Measurements from ENCODE around the gene FCF1. TPM values are rescaled to one million over a fixed set of nuclear protein-coding genes. Genes with fewer than 3 reads are reported as not detected.
A peak's percentile ranks its signal among the peaks of the same experiment; 100 is the strongest.

The FCF1 gene
- total and polyA plus RNA-seq, 9 of the 15 experiments (the other 6 are each of a cell fraction or from before 2014, with no cell fraction given) = 6.8 to 91.9 (median 40.0) TPM

- TF ChIP-seq ZEB2 (IDR thresholded peaks at IDR 0.05) = no peak
These were observed 48.2 kb upstream of the FCF1 start (continued) for GRCh38 chr14:74664717-74665116.

GRCh38 chr14:74667758-74668157 lies 45.2 kb upstream of the FCF1 start:
- in situ Hi-C loops (cut with MboI) = no loop called here
- TF ChIP-seq ZNF449 (CRISPR knock-in tag; IDR thresholded peaks at IDR 0.05) (no peak), MXI1 (IDR thresholded peaks at IDR 0.05; ENCODE audit: low read depth, low read length) (no peak), NCOA1 (IDR thresholded peaks at IDR 0.05; ENCODE audit: low read depth) (no peak), ZNF384 (IDR thresholded peaks at IDR 0.05; ENCODE audit: low read depth, low read length) (no peak), XRCC4 (IDR thresholded peaks at IDR 0.05; ENCODE audit: extremely low read depth, insufficient read depth, insufficient read length) (no peak), HMGXB4 (CRISPR knock-in tag; IDR thresholded peaks at IDR 0.05) (no peak), ATF3 (IDR thresholded peaks at IDR 0.05) (peak; percentile 62), ATF3 (CRISPR knock-in tag; conservative IDR thresholded peaks at IDR 0.05) (no peak), ZNF3 (CRISPR knock-in tag; IDR thresholded peaks at IDR 0.05) (no peak), ZNF551 (CRISPR knock-in tag; IDR thresholded peaks at IDR 0.05) (no peak), TSC22D4 (tag; IDR thresholded peaks at IDR 0.05) (no peak), TAF15 (IDR thresholded peaks at IDR 0.05; ENCODE audit: low read depth, low read length) (no peak), ZNF146 (CRISPR knock-in tag; IDR thresholded peaks at IDR 0.05; ENCODE audit: unreplicated experiment) (no peak), ZNF583 (CRISPR knock-in tag; IDR thresholded peaks at IDR 0.05) (no peak), SUPT5H (IDR thresholded peaks at IDR 0.05) (no peak), ZBTB5 (IDR thresholded peaks at IDR 0.05) (no peak), GATAD2B (IDR thresholded peaks at IDR 0.05; ENCODE audit: borderline replicate concordance) (no peak)

More at GRCh38 chr14:74667758-74668157, 45.2 kb upstream of the FCF1 start:
- H4K20me1 ChIP-seq (replicated peaks; ENCODE audit: control insufficient read depth, insufficient read depth, low read length) = no peaks in the 10 kb centered on the region
- no peaks in the 10 kb centered on the region for H3K9me3 ChIP-seq (replicated peaks; ENCODE audit: control insufficient read depth, insufficient read depth, low read depth, low read length)
- no peak overlapping the region for H3K4me2 ChIP-seq (ENCODE audit: insufficient read depth, low read length)
- POLR2A ChIA-PET = interaction anchor here (0.6 to 0.8 kb wide), 3 partner anchors 13 to 74 kb away, joined by 3 to 4 read pairs (median 3); no protein-coding TSS in a partner anchor
- ATAC-seq (no peak), DNase-seq (ENCODE audit: extremely low read depth in 1 of 4, low spot score in 3 of 4) (no peak), FAIRE-seq (no peak)
- CTCF ChIA-PET (ENCODE audit: low intra/inter-chr PET ratio) = no interaction called here
- no peaks in the 10 kb centered on the region for H3K4me1 ChIP-seq (replicated peaks in 1 of 2; ENCODE audit: control insufficient read depth in 2 of 2, insufficient read depth in 2 of 2, low read length in 2 of 2)
- H3K36me3 ChIP-seq (ENCODE audit: control insufficient read depth, insufficient read depth, low read length) = peaks cover 77% of the 10 kb centered on the region
- H3K79me2 ChIP-seq (ENCODE audit: control insufficient read depth, insufficient read depth, low read length) = no peaks in the 10 kb centered on the region
- H3K4me3 ChIP-seq = no peak overlapping the region
- no TSS peak for BruUV-seq (replicated peaks)
- intact Hi-C loops (cut with micrococcal nuclease) = no loop called here
- 56% methylated on average over 1 of the region's 1 CpG for WGBS (ENCODE audit: insufficient coverage, low coverage, missing lambda C conversion rate)
- no peak overlapping the region for H3K9ac ChIP-seq (ENCODE audit: insufficient read depth in 1 of 2, low read depth in 2 of 2, low read length in 2 of 2)
- no peaks in the 10 kb centered on the region for H3K27me3 ChIP-seq (ENCODE audit: control insufficient read depth in 2 of 2, insufficient read depth in 2 of 2, low read length in 2 of 2)
- H3K27ac ChIP-seq (ENCODE audit: extremely low read depth, low read depth, low read length) = no peak overlapping the region
- no peaks in the 10 kb centered on the region for H3K9me1 ChIP-seq (ENCODE audit: control insufficient read depth, insufficient read depth, low read length)
- no peak overlapping the region for H2AFZ ChIP-seq (ENCODE audit: low read depth, low read length)
